B cell (primary cell): ENCODE results near the gene KCNF1. TPM values are rescaled to one million over a fixed set of nuclear protein-coding genes. Genes with fewer than 3 reads are reported as not detected.

Source experiments
- ATAC-seq: fragments of 200-7000 bp; cut with Tn5 transposase; one replicate; pipeline ENCODE4 v1.10.0; 2021; ENCODE audit warnings: low read depth, mild to moderate bottlenecking, moderate number of reproducible peaks, moderate library complexity
- CTCF ChIA-PET: fragments of 350-600 bp; sonication (Branson Sonifier 250); formaldehyde crosslinking; loops from one replicate; lab custom pipeline; 2021; ENCODE audit warnings: antibody characterized with exemption, inconsistent platforms; lab: Charles Lee
- POLR2A ChIA-PET: fragments of 350-600 bp; sonication (Branson Sonifier 250); formaldehyde crosslinking; loops from one replicate; lab custom pipeline; 2021; ENCODE audit warnings: antibody characterized with exemption; lab: Charles Lee
- DNase-seq: peaks from one replicate; pipeline ENCODE4 v3.0.0; 2013
- H2AFZ ChIP-seq: 2 replicates; pipeline ENCODE4 v1.6.1; 2012; ENCODE audit warnings: mild to moderate bottlenecking, low read depth, low read length; ENCODE audit not compliant: insufficient read depth, poor library complexity, severe bottlenecking
- H3K27ac ChIP-seq, 2 donors: 1 replicate in 1 of 2; 2 replicates in 1 of 2; pipeline ENCODE4 v1.5.1; 2012 to 2013; ENCODE audit warnings: low read length in 2 of 2, mild to moderate bottlenecking in 2 of 2, moderate library complexity in 1 of 2
- H3K27me3 ChIP-seq, 4 experiments: fragments of 200-600 bp in 1 of 4; sonication (generic) in 1 of 4; replicated peaks in 1 of 4; 1 replicate in 2 of 4; 2 replicates in 2 of 4; pipeline versions ENCODE4 v1.6.1 to v1.7.0; 2013 to 2016; ENCODE audit warnings: low read length in 3 of 4, mild to moderate bottlenecking in 2 of 4, mixed read lengths in 1 of 4, moderate library complexity in 1 of 4; ENCODE audit not compliant: insufficient read depth in 4 of 4, control insufficient read depth in 3 of 4; ENCODE audit errors: control extremely low read depth in 1 of 4
- H3K36me3 ChIP-seq, 2 experiments: replicated peaks in 1 of 2; 1 replicate in 1 of 2; 2 replicates in 1 of 2; pipeline versions ENCODE4 v1.6.1 to v1.7.1; 2013; ENCODE audit warnings: low read length in 1 of 2; ENCODE audit not compliant: insufficient read depth in 2 of 2, control insufficient read depth in 1 of 2; ENCODE audit errors: control extremely low read depth in 1 of 2, extremely low read depth in 1 of 2
- H3K4me1 ChIP-seq, 2 donors: fragments of 200-600 bp in 1 of 2; sonication (generic) in 1 of 2; 1 replicate in 1 of 2; 2 replicates in 1 of 2; pipeline versions ENCODE4 v1.5.1 to v1.6.1; 2013 to 2017; ENCODE audit warnings: low read length in 2 of 2; ENCODE audit not compliant: control insufficient read depth in 2 of 2, insufficient read depth in 2 of 2
- H3K4me2 ChIP-seq: replicated peaks from 2 replicates; pipeline ENCODE3; 2012; ENCODE audit warnings: mild to moderate bottlenecking, low read depth, low read length; ENCODE audit not compliant: poor library complexity, severe bottlenecking
- H3K4me3 ChIP-seq, 5 experiments: fragments of 200-600 bp in 1 of 5; sonication (generic) in 1 of 5; 1 replicate in 3 of 5; 2 replicates in 2 of 5; pipeline versions ENCODE4 v1.5.1 to v1.7.0; 2011 to 2016; ENCODE audit warnings: low read length in 4 of 5, mild to moderate bottlenecking in 4 of 5, low read depth in 2 of 5, control low read depth in 1 of 5, moderate library complexity in 1 of 5; ENCODE audit not compliant: insufficient read depth in 1 of 5; ENCODE audit errors: control extremely low read depth in 1 of 5, extremely low read depth in 1 of 5
- H3K79me2 ChIP-seq: fragments of 200-600 bp; sonication (generic); one replicate; pipeline ENCODE4 v1.6.0; 2016; ENCODE audit warnings: low read length; ENCODE audit not compliant: control insufficient read depth, insufficient read depth
- H3K9ac ChIP-seq: fragments of 200-600 bp; sonication (generic); 2 replicates; pipeline ENCODE4 v1.6.1; 2017; ENCODE audit warnings: mild to moderate bottlenecking, low read length, moderate library complexity
- H3K9me3 ChIP-seq, 3 donors: one replicate each; pipeline versions ENCODE4 v1.6.1 to v1.7.1; 2013; ENCODE audit warnings: low read length in 2 of 3; ENCODE audit not compliant: control insufficient read depth in 2 of 3, insufficient read depth in 1 of 3; ENCODE audit errors: control extremely low read depth in 1 of 3
- H4K20me1 ChIP-seq: 2 replicates; pipeline ENCODE4 v1.6.0; 2012; ENCODE audit warnings: mild to moderate bottlenecking, low read length; ENCODE audit not compliant: insufficient read depth, control insufficient read depth, poor library complexity, severe bottlenecking
- H3K27ac Mint-ChIP-seq: one replicate; pipeline ENCODE4 v1.8.0; 2021; ENCODE audit warnings: mixed read lengths
- H3K27me3 Mint-ChIP-seq: one replicate; pipeline ENCODE4 v1.8.0; 2021; ENCODE audit warnings: mixed read lengths
- H3K4me1 Mint-ChIP-seq: one replicate; pipeline ENCODE4 v1.8.0; 2021; ENCODE audit warnings: mixed read lengths
- H3K4me3 Mint-ChIP-seq: one replicate; pipeline ENCODE4 v1.8.0; 2021; ENCODE audit warnings: mixed read lengths
- H3K9me3 Mint-ChIP-seq: one replicate; pipeline ENCODE4 v1.8.0; 2022; ENCODE audit warnings: mixed read lengths; ENCODE audit not compliant: insufficient read depth
- EZH2 ChIP-seq: IDR thresholded peaks from 2 replicates; pipeline ENCODE4 v1.6.1; 2012; ENCODE audit warnings: borderline replicate concordance, low read depth, mild to moderate bottlenecking, moderate library complexity, low read length; ENCODE audit not compliant: insufficient read depth, poor library complexity, severe bottlenecking
- WGBS: methylation state at CpG from one replicate; pipeline ENCODE4 v1.1.5; 2013; ENCODE audit warnings: missing lambda C conversion rate; ENCODE audit not compliant: insufficient coverage; 5-methylcytosine and 5-hydroxymethylcytosine counted together
- intact Hi-C: fragments of 100-400 bp; cut with micrococcal nuclease; formaldehyde crosslinking; loops from one replicate; pipeline ENCODE4 v1.10.0; 2022
- polyA plus RNA-seq: library from polyadenylated mRNA; depleted of rRNA; stranded (reverse); fragments of >200 nt; gene quantifications from 2 replicates; pipeline ENCODE4 v1.2.3, GENCODE V29; 2012
- total RNA-seq, 2 donors: library from RNA; stranded (reverse); fragments of 120-200 nt in 1 of 2; gene quantifications; 1 replicate in 1 of 2; 2 replicates in 1 of 2; pipeline versions ENCODE4 v1.2.3 to v1.2.4, GENCODE V29; 2013 to 2022
- TF ChIP-seq, protein P1 (sequence below): fragments of 200-600 bp; IDR thresholded peaks from one replicate; pipeline ENCODE4 v1.8.0; 2022; ENCODE audit warnings: antibody characterized with exemption, mild to moderate bottlenecking

KCNF1 gene
- total and polyA plus RNA-seq, 2 donors (not counting 1 experiment from before 2014, with no cell fraction given), result not detected

DNA sequence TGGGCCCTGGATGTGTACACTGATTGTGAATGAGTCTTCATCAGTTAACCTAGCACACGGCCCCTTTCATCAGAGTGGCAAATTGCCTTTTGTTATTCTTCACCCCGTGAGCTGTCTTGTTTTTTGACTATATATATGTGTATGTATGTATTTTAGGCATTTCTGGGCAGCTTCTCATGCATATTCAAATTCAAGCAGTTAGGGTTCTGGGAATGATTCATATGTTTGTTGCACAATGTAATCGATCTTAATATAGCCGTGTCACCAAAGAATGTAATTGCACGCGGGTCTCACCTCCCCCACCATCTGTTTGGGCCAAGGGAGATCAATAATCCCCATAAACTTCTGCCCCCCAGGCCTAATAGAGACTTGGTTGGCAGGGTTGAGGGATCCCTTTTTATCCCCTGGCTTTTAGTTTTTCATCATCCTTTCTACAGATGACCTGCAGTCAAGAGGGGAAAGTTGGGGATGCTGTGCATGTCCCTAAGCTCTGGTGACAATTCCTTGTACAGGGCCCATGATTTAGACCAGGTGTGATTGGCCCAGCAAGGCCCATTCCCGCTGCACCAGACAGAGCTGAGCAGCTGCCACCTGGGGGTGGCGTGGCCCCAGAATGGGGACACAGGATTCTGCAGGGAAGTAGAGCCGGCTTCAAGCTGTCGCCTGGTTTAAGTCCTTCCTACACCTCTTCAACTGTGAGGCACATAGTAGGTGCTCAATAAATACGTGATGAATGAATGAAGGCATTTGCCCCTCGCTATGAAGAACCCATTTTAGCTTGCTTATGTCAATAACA, 19.2 kb downstream of the KCNF1 start:
- Histone ChIP-seq H3K4me3 (no peak overlapping the region), H3K36me3 (no peaks in the 10 kb centered on the region), H4K20me1 (no peaks in the 10 kb centered on the region), H3K27ac (no peak overlapping the region), H3K4me1 (no peaks in the 10 kb centered on the region), H3K9ac (no peak overlapping the region), H3K9me3 (no peaks in the 10 kb centered on the region), H3K79me2 (no peaks in the 10 kb centered on the region), H3K4me2 (no peak overlapping the region), H2AFZ (no peak overlapping the region), H3K27me3 (peaks cover 0 to 7% (median 0%) of the 10 kb centered on the region in 4 experiments)
- intact Hi-C loops, result no loop called here
- ATAC-seq, result no peak
- H3K4me3 Mint-ChIP-seq, result no peak overlapping the region
- no peak overlapping the region for H3K27ac Mint-ChIP-seq
- ChIA-PET CTCF (no interaction called here), POLR2A (no interaction called here)
- peaks cover 38% of the 10 kb centered on the region for H3K27me3 Mint-ChIP-seq
- H3K9me3 Mint-ChIP-seq, result no peaks in the 10 kb centered on the region
- H3K4me1 Mint-ChIP-seq, result no peaks in the 10 kb centered on the region
- 72% methylated on average over 3 of the region's 12 CpGs for WGBS
- DNase-seq, result no peak
- TF ChIP-seq, protein P1, sequence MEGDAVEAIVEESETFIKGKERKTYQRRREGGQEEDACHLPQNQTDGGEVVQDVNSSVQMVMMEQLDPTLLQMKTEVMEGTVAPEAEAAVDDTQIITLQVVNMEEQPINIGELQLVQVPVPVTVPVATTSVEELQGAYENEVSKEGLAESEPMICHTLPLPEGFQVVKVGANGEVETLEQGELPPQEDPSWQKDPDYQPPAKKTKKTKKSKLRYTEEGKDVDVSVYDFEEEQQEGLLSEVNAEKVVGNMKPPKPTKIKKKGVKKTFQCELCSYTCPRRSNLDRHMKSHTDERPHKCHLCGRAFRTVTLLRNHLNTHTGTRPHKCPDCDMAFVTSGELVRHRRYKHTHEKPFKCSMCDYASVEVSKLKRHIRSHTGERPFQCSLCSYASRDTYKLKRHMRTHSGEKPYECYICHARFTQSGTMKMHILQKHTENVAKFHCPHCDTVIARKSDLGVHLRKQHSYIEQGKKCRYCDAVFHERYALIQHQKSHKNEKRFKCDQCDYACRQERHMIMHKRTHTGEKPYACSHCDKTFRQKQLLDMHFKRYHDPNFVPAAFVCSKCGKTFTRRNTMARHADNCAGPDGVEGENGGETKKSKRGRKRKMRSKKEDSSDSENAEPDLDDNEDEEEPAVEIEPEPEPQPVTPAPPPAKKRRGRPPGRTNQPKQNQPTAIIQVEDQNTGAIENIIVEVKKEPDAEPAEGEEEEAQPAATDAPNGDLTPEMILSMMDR, result no peak
- TF ChIP-seq EZH2, result no peak

DNA sequence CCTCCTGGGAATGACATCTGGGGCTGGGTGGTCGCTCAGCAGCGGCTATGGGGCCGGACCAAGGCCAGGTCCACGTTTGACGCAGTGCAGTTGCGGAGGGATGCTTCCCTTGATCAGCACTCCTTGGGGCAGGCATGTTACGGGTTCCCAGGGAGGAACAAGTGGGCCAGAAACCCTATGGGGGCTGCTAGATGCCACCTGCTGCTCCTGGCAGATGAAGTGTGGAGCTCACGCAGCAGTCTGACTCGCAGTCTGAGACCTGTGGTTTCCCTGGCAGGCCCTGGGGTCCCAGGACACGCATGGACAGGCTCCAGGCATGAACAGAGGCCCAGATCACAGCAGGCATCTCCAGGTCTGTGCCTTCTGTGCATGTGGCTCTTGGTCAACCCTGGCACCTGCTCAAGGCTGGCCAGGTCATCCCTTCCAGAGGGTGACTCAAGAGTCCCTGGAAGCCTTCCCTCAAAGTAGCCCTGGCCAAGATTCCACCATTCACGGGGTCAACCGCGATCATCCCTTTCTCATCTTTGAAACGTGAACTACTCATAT, 20.0 kb downstream of the KCNF1 start:
- ChIA-PET POLR2A (no interaction called here), CTCF (no interaction called here)
- Mint-ChIP-seq H3K4me1 (no peaks in the 10 kb centered on the region), H3K4me3 (no peak overlapping the region), H3K9me3 (no peaks in the 10 kb centered on the region), H3K27ac (no peak overlapping the region), H3K27me3 (peaks cover 41% of the 10 kb centered on the region)
- Histone ChIP-seq H3K4me1 (no peaks in the 10 kb centered on the region), H4K20me1 (no peaks in the 10 kb centered on the region), H3K4me2 (no peak overlapping the region), H3K4me3 (no peak overlapping the region), H3K9me3 (no peaks in the 10 kb centered on the region), H3K27me3 (peaks cover 0 to 7% (median 0%) of the 10 kb centered on the region in 4 experiments), H3K27ac (no peak overlapping the region), H2AFZ (no peak overlapping the region), H3K36me3 (no peaks in the 10 kb centered on the region), H3K9ac (no peak overlapping the region), H3K79me2 (no peaks in the 10 kb centered on the region)
- DNase-seq (no peak), ATAC-seq (no peak)
- TF ChIP-seq, protein P1, result no peak
- TF ChIP-seq EZH2, result no peak
- intact Hi-C loops, result no loop called here
- WGBS, result 73% methylated on average over 14 of the region's 14 CpGs
